Measurements from ENCODE around the gene USF3. TPM values are rescaled to one million over a fixed set of nuclear protein-coding genes. Genes with fewer than 3 reads are reported as not detected.

The USF3 gene
- total RNA-seq (2016; rRNA removed; fragmentation: Illumina TruSeq; extraction: Trizol) (6.3 and 13.3 TPM in 2 replicates), polyA plus RNA-seq (2011; rRNA removed) (10.9 and 15.2 TPM in 2 replicates), polyA minus RNA-seq (2011; rRNA and poly(A)+ RNA removed; ENCODE audit: low replicate concordance) (15.9 and 26.7 TPM in 2 replicates), Bru-seq, nascent RNA (percentile 79 among the genes with signal in this experiment), BruChase-seq, experiment 1, labeled RNA remaining after a 6-hour chase (percentile 88 among the genes with signal in this experiment), BruChase-seq, experiment 2, labeled RNA remaining after a 2-hour chase (percentile 85 among the genes with signal in this experiment)
- 0.81 and 1.1 TPM in 2 replicates for total RNA-seq (2016; cell fraction: cytosol; rRNA removed; fragmentation: Illumina TruSeq; extraction: Trizol; ENCODE audit: low read depth)
- total RNA-seq (2016; cell fraction: insoluble cytoplasmic fraction; rRNA removed; fragmentation: Illumina TruSeq; extraction: Trizol): 6.2 and 13.4 TPM in 2 replicates
- total RNA-seq (2016; cell fraction: membrane; rRNA removed; fragmentation: Illumina TruSeq; extraction: Trizol): 3.6 and 3.8 TPM in 2 replicates
- 8.1 and 8.9 TPM in 2 replicates for total RNA-seq (2016; cell fraction: nucleus; rRNA removed; fragmentation: Illumina TruSeq; extraction: Trizol)
- polyA plus RNA-seq (2011; cell fraction: cytosol; rRNA removed): 7.1 and 10.4 TPM in 2 replicates
- polyA plus RNA-seq (2011; cell fraction: nucleus; rRNA removed): 6.2 and 6.7 TPM in 2 replicates
- 3.1 and 5.6 TPM in 2 replicates for polyA plus RNA-seq (2012)
- polyA plus RNA-seq (2016; cell fraction: cytosol; fragmentation: Illumina TruSeq; extraction: Trizol; ENCODE audit: low read depth): 0.45 and 0.46 TPM in 2 replicates
- 9.5 and 9.6 TPM in 2 replicates for polyA plus RNA-seq (2016; cell fraction: insoluble cytoplasmic fraction; fragmentation: Illumina TruSeq; extraction: Trizol; ENCODE audit: low read depth)
- polyA plus RNA-seq (2016; cell fraction: membrane; fragmentation: Illumina TruSeq; extraction: Trizol; ENCODE audit: low read depth): 1.2 and 1.5 TPM in 2 replicates
- polyA plus RNA-seq (2016; cell fraction: nucleus; fragmentation: Illumina TruSeq; extraction: Trizol; ENCODE audit: insufficient read depth, low read depth): 9.5 and 10.8 TPM in 2 replicates
- polyA minus RNA-seq (2011; cell fraction: cytosol; rRNA and poly(A)+ RNA removed): 14.4 and 15.1 TPM in 2 replicates
- 20.2 and 23.6 TPM in 2 replicates for polyA minus RNA-seq (2011; cell fraction: nucleus; rRNA and poly(A)+ RNA removed)
- long read RNA-seq, experiment 1, partial matches to known transcripts: 2 of 5 reads
- long read RNA-seq, experiment 1, other reads (novel, unspliced or antisense): 3 of 5 reads
- long read RNA-seq, experiment 2, partial matches to known transcripts: 0 of 7 reads
- long read RNA-seq, experiment 2, other reads (novel, unspliced or antisense): 7 of 7 reads

DNA sequence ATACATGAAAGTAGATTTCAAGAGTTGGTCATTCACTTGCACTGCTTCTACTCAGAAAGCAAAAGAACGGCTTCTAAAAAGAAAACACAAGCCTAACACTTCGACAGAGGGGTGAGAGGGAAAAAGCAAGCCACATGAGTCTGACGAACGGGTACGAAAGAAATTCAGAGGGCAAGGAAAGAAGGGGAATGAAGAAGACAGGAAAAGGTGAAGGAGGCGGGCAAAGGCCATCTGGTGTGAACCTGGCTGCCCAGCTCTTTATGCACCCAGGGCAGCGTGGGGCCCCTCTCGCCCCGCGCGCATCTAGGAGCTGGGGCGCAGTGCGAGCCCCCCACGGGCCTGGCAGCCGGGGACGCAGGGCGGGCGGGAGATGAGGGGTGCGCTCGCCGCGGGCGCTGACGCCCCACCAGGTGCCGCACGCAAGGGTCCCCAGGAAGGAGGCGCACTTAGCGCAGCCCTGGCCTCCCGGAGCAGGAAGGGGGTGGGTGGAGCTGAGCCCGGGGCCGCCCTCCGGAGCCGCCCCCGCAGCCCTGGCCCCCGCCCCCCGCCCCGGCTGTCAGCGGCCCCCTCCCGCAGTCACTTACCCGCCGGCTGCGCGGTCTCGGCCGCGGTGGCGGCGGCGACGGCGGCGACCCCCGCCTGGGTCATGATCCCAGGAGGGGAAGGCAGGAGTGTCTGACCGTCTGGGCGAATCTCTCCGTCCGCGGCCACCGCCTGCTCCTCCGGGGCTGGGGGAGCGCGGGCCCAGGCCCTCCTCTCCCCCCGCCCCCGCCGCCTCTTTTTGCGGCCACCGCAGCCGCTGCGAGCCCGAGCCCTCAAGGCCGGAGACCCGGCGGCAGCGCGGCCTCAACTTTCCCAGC lies at the start of gene USF3:
Gene USF3 (minus strand): TSS at position 857 of the 860 bp plus-strand sequence. CDS start 21,764 bp downstream, outside the sequence.
- FAIRE-seq: no peak
- Histone ChIP-seq H3K4me2 (ENCODE audit: low read depth, low read length) (peak within 1 kb of the TSS; percentile 90), H3K9me3 (ENCODE audit: low read length) (no peaks in the 10 kb centered on the region), H4K20me1 (ENCODE audit: insufficient read depth, low read length) (no peaks in the 10 kb centered on the region), H2AFZ (ENCODE audit: low read length) (peak within 1 kb of the TSS; percentile 64), H3K27ac (ENCODE audit: extremely low read length, insufficient read depth, low read length) (peak within 1 kb of the TSS; percentile 97), H3K4me1 (ENCODE audit: insufficient read depth, low read length) (peaks cover 54% of the 10 kb centered on the region), H3K27me3 (ENCODE audit: control insufficient read depth in 1 of 2, insufficient read depth in 2 of 2, low read length in 2 of 2) (no peaks in the 10 kb centered on the region; a peak in 1 of 5 replicates), H3K36me3 (replicated peaks in 1 of 2; ENCODE audit: control insufficient read depth in 1 of 2, insufficient read depth in 2 of 2, low read length in 2 of 2) (no peaks in the 10 kb centered on the region), H3K4me3 (replicated peaks in 1 of 3; ENCODE audit: insufficient read depth in 1 of 3, low read depth in 2 of 3, low read length in 3 of 3) (peak within 1 kb of the TSS; percentile 85 to 99 (median 92)), H3K79me2 (ENCODE audit: insufficient read depth, low read length) (peaks cover 47% of the 10 kb centered on the region), H3K9ac (ENCODE audit: insufficient read depth, low read depth, low read length) (peak within 1 kb of the TSS; percentile 88)
- intact Hi-C loops (cut with micrococcal nuclease; ENCODE audit: unreplicated experiment) (loop anchor here (1.0 to 5.0 kb wide), 3 partner anchors 33 to 64 kb away; partner anchors contain the start of genes ATP6V1A and NAA50), in situ Hi-C loops (cut with HindIII; ENCODE audit: extremely low pct_ligation_motif_present, low pct_unique_long_range_greater_than_20kb) (no loop called here)
- ATAC-seq: peak; percentile 83
- BruUV-seq (replicated peaks): no TSS peak
- ChIA-PET POLR2A (interaction anchor here (0.6 to 5.4 kb wide), 15 partner anchors 9 to 181 kb away, joined by 3 to 58 read pairs (median 4); partner anchors contain the start of genes ATP6V1A, NAA50 and SPICE1), CTCF (ENCODE audit: low intra/inter-chr PET ratio, low total read pairs) (no interaction called here)
- DNase-seq (ENCODE audit: low spot score): peak; percentile 45
- WGBS (ENCODE audit: low lambda C conversion rate): 4% methylated on average over 10 of the region's 75 CpGs
- TF ChIP-seq ZNF232 (CRISPR knock-in tag; IDR thresholded peaks at IDR 0.05; ENCODE audit: borderline replicate concordance) (peak; percentile 66; the same call in 1 of the 2 replicates), SRSF1 (optimal IDR thresholded peaks at IDR 0.05; ENCODE audit: low read depth, low read length) (peak; percentile 67), ZNF124 (CRISPR knock-in tag; IDR thresholded peaks at IDR 0.05) (0 out of 2 replicates have a peak, but pooled peaks have one; percentile 21), ZNF367 (CRISPR knock-in tag; IDR thresholded peaks at IDR 0.05; ENCODE audit: borderline replicate concordance) (no peak), MAF1 (CRISPR knock-in tag; IDR thresholded peaks at IDR 0.05; ENCODE audit: borderline replicate concordance) (no peak), HNF4A (CRISPR knock-in tag; IDR thresholded peaks at IDR 0.05) (no peak), MED1 (CRISPR knock-in tag; IDR thresholded peaks at IDR 0.05) (peak; percentile 39), ZNF567 (CRISPR knock-in tag; IDR thresholded peaks at IDR 0.05; ENCODE audit: borderline replicate concordance) (no peak), KAT2B (IDR thresholded peaks at IDR 0.05; ENCODE audit: borderline replicate concordance, low read depth, low read length) (no peak), TAF1 (CRISPR knock-in tag; IDR thresholded peaks at IDR 0.05) (peak; percentile 66; the same call in 1 of the 2 replicates), ZBTB7B (CRISPR knock-in tag; IDR thresholded peaks at IDR 0.05) (peak; percentile 63; the same call in 1 of the 2 replicates), TEAD2 (CRISPR knock-in tag; IDR thresholded peaks at IDR 0.05) (no peak), ZNF816 (CRISPR knock-in tag; IDR thresholded peaks at IDR 0.05; ENCODE audit: borderline replicate concordance) (peak; percentile 55; the same call in 1 of the 2 replicates), SIN3A (IDR thresholded peaks at IDR 0.05; ENCODE audit: borderline replicate concordance, low read depth, low read length) (peak; percentile 62; the same call in 1 of the 2 replicates), ZNF260 (CRISPR knock-in tag; IDR thresholded peaks at IDR 0.05; ENCODE audit: borderline replicate concordance, low read depth) (no peak), ZFP36 (IDR thresholded peaks at IDR 0.05; ENCODE audit: borderline replicate concordance, low read depth, low read length, partially characterized antibody) (no peak), ZBTB26 (CRISPR knock-in tag; IDR thresholded peaks at IDR 0.05; ENCODE audit: borderline replicate concordance) (0 out of 2 replicates have a peak, but pooled peaks have one; percentile 17)
